HG03039 (cell line): ENCODE measurements around the gene FBN3.
"Not testable (repeated sequence)": the region's sequence is repeated elsewhere in the genome, so short reads cannot be mapped to it uniquely, and the experiment has no call there.

Experiments
- ATAC-seq: cut with Tn5 transposase; IDR thresholded peaks from one replicate; pipeline ENCODE4 v1.9.1; 2021; ENCODE audit warnings: mild to moderate bottlenecking, moderate library complexity; ENCODE audit not compliant: unreplicated experiment

The FBN3 gene

DNA sequence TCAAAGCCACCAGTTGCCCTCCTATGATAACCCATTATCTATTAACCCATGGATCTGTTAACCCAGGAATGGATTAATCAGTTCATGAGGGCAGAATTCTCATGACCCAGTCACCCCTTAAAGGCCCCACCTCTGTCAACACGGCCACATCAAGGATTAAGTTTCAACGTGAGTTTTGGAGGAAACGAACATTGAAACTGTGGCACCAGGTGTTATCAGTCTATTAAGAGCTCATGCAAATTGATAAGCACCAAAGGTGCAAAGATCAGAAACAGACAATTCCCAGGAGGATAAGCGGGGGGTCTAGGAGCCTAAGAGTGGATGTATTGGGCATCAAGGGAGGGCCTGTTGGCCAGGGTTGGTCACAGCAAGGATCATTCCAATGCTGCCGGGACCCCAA lies 124.1 kb downstream of the FBN3 start:
- no peak for ATAC-seq

DNA sequence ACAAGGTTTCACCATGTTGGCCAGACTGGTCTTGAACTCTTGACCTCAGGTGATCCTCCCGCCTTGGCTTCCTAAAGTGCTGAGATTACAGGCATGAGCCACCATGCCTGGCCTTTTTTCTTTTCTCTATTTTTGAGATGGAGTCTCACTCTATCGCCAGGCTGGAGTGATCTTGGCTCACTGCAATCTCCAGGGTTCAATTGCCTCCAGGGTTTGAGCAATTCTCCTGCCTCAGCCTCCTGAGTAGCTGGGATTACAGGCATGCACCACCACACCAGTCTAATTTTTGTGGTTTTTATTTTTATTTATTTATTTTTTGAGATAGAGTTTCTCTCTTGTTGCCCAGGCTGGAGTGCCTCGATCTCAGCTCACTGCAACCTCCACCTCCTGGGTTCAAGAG lies 125.1 kb downstream of the FBN3 start:
- ATAC-seq: not testable (repeated sequence)

DNA sequence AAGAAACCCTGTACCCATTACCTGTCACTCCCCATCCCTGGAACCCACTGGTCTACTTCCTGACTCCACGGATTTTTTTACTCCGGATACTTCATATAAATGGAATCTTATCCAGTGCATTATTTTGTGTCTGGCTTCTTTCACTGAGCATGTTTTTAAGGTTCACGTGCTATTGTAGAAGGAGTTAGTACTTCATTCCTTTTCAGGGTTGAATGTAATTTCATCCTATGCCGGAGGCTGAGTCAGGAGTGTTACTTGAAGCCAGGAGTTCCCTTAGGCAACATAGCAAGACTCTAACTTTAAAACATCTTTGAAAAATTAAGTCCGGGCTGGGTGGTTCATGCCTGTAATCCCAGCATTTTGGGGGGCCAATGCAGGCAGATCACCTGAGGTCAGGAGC lies 126.0 kb downstream of the FBN3 start:
- ATAC-seq: no peak

DNA sequence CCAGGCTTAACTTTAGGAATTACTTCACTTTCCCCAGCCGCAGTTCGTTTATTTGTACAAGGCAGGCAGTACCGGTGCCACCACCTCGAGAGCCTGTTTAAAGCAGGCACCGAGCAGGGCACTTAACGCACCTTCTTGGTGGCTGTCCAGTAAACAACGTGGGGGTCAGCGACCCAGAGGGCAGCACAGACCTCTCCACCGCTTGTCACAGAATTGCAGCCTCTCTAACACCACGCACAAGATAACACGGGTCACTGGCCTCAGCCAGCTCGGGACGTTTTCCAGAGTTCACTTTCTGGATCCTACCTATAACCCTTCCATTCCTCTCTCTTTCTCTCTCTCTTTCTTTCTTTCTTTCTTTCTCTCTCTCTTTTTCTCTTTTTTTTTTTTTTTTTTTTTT lies 127.1 kb downstream of the FBN3 start:
- no peak for ATAC-seq

DNA sequence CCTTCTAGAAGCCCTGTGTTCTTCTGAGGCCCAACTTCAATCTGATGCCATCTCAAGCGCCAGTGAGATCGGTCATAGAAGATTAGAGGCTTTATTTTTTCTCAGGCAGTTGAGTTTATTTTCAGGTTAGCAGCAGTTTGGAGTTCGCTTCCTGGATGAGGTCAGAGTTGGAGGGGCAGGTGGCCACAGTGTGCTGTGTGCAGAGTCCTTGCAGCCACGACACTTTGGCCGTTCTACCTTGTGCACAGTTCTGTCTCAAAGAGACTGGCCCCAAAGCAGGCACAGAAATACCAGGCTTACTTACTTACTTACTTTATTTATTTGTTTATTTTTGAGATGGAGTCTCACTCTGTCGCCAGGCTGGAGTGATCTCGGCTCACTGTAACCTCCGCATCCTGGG lies 128.0 kb downstream of the FBN3 start:
- ATAC-seq: no peak

DNA sequence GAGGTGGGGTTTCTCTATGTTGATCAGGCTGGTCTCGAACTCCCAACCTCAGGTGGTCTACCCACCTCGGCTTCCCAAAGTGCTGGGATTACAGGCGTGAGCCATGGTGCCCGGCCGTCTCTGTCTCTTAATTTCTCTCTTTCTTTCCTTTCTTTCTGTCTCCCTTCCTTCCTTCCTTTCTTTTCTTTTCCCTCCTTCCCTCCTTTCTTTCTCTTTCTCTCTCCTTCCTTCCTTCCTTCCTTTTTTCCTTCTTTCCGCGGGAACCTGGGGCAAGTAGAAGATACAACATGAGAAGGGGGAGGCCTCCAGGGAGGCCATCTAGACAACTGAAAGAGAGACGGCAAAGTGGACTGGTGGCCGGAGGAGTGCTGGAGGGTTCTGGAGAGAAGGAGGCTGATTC lies 128.7 kb downstream of the FBN3 start:
- no peak for ATAC-seq

DNA sequence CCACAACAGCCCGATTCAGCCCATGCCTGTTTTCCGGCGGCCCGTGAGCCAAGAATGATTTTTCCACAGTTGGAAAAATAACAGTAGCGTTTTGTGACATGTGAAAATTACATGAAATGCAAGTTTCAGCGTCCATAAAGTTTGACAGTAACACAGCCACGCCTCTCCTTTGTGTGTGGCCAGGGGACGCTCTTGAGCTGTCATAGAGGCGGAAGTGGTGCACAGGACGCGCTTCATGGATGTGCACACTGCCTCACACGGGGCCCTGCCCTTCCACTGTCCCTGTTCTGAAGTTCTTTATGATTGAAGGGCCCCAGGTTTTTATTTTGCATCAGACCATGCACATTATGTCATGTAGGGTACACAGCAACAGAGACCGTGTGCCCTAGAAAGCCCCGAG lies 131.6 kb downstream of the FBN3 start:
- peak; percentile 51 for ATAC-seq
